Measurements from ENCODE around the gene MAP3K14.

- TF ChIP-seq RAD21 (IDR thresholded peaks at IDR 0.05; ENCODE audit: low read length) (no peak), SIN3A (IDR thresholded peaks at IDR 0.05; ENCODE audit: borderline replicate concordance, low read depth, low read length) (no peak), REST (IDR thresholded peaks at IDR 0.05; ENCODE audit: low read depth, low read length) (no peak), GABPA (IDR thresholded peaks at IDR 0.05; ENCODE audit: low read depth) (no peak), TEAD4 (IDR thresholded peaks at IDR 0.05; ENCODE audit: borderline replicate concordance, insufficient read depth) (no peak)
- TF ChIP-seq, protein P1, sequence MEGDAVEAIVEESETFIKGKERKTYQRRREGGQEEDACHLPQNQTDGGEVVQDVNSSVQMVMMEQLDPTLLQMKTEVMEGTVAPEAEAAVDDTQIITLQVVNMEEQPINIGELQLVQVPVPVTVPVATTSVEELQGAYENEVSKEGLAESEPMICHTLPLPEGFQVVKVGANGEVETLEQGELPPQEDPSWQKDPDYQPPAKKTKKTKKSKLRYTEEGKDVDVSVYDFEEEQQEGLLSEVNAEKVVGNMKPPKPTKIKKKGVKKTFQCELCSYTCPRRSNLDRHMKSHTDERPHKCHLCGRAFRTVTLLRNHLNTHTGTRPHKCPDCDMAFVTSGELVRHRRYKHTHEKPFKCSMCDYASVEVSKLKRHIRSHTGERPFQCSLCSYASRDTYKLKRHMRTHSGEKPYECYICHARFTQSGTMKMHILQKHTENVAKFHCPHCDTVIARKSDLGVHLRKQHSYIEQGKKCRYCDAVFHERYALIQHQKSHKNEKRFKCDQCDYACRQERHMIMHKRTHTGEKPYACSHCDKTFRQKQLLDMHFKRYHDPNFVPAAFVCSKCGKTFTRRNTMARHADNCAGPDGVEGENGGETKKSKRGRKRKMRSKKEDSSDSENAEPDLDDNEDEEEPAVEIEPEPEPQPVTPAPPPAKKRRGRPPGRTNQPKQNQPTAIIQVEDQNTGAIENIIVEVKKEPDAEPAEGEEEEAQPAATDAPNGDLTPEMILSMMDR (IDR thresholded peaks at IDR 0.05) = no peak
- TF ChIP-seq, protein P2, sequence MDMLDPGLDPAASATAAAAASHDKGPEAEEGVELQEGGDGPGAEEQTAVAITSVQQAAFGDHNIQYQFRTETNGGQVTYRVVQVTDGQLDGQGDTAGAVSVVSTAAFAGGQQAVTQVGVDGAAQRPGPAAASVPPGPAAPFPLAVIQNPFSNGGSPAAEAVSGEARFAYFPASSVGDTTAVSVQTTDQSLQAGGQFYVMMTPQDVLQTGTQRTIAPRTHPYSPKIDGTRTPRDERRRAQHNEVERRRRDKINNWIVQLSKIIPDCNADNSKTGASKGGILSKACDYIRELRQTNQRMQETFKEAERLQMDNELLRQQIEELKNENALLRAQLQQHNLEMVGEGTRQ (IDR thresholded peaks at IDR 0.05; ENCODE audit: borderline replicate concordance, low read depth, low read length) = no peak
These were observed 46.7 kb upstream of the MAP3K14 start for GRCh38 chr17:45363498-45363897.

Measured in SK-N-SH (cell line).